OCI-LY3 (cell line): ENCODE results near the gene IL11.
"Not testable (repeated sequence)": the region's sequence is repeated elsewhere in the genome, so short reads cannot be mapped to it uniquely, and the experiment has no call there.

Experiments used
- H2AFZ ChIP-seq: fragments of 200-600, 300-600 bp; shearing (Covaris generic); 2 replicates; pipeline ENCODE4 v1.6.0; 2014; ENCODE audit warnings: antibody characterized with exemption, low read depth, low read length
- H3K27ac ChIP-seq: fragments of 200-600, 300-600 bp; sonication (generic); 2 replicates; pipeline ENCODE4 v1.5.1; 2014; ENCODE audit warnings: mild to moderate bottlenecking, low read length, moderate library complexity, mixed read lengths
- H3K27me3 ChIP-seq: fragments of 200-600, 300-600 bp; sonication (generic); 2 replicates; pipeline ENCODE4 v1.6.1; 2014; ENCODE audit warnings: low read depth, low read length, mixed read lengths
- H3K36me3 ChIP-seq: fragments of 200-600, 300-600 bp; sonication (generic); replicated peaks from 2 replicates; pipeline ENCODE3; 2014; ENCODE audit warnings: low read depth, low read length, mixed read lengths
- H3K4me1 ChIP-seq: fragments of 300-600, 200-600 bp; sonication (generic); 2 replicates; pipeline ENCODE4 v1.6.1; 2014; ENCODE audit warnings: low read length, mixed read lengths
- H3K4me2 ChIP-seq: fragments of 200-600, 300-600 bp; sonication (generic); 2 replicates; pipeline ENCODE4 v1.6.1; 2014; ENCODE audit warnings: low read length, mixed read lengths
- H3K4me3 ChIP-seq: fragments of 300-600, 200-600 bp; sonication (generic); 2 replicates; pipeline ENCODE4 v1.5.1; 2014; ENCODE audit warnings: antibody characterized with exemption, mild to moderate bottlenecking, low read length, moderate library complexity
- H3K79me2 ChIP-seq: fragments of 300-600, 200-600 bp; shearing (Covaris generic); 2 replicates; pipeline ENCODE4 v1.6.1; 2014; ENCODE audit warnings: mild to moderate bottlenecking, low read length, mixed read lengths
- H3K9ac ChIP-seq: fragments of 300-600, 200-600 bp; shearing (Covaris generic); 2 replicates; pipeline ENCODE4 v1.6.0; 2014; ENCODE audit warnings: mild to moderate bottlenecking, low read length, moderate library complexity
- H3K9me3 ChIP-seq: fragments of 200-600, 300-600 bp; shearing (Covaris generic); 2 replicates; pipeline ENCODE4 v1.6.1; 2014; ENCODE audit warnings: low read length, mixed read lengths; ENCODE audit not compliant: insufficient read depth
- H4K20me1 ChIP-seq: fragments of 200-600, 300-600 bp; sonication (generic); 2 replicates; pipeline ENCODE4 v1.6.1; 2016; ENCODE audit warnings: low read length, mixed read lengths; ENCODE audit not compliant: insufficient read depth
- CTCF ChIP-seq: fragments of 200-600, 300-600 bp; sonication (generic); IDR thresholded peaks from 2 replicates; pipeline ENCODE4 v1.5.1; 2014; ENCODE audit warnings: antibody characterized with exemption, low read length, low read depth
- EZH2phosphoT487 ChIP-seq: fragments of 200-600 bp; shearing (Covaris generic); IDR thresholded peaks from 2 replicates; pipeline ENCODE4 v1.6.1; 2018; ENCODE audit warnings: antibody characterized with exemption, mixed run types, low read depth

IL11 gene

GRCh38 chr19:55328774-55329318 is 41.4 kb downstream of the IL11 start:
- H2AFZ ChIP-seq, H3K9me3 ChIP-seq, H3K9ac ChIP-seq, H3K79me2 ChIP-seq, H3K4me2 ChIP-seq, H4K20me1 ChIP-seq, H3K27ac ChIP-seq, H3K27me3 ChIP-seq, H3K4me1 ChIP-seq, H3K4me3 ChIP-seq, H3K36me3 ChIP-seq: not testable (repeated sequence)

GRCh38 chr19:55325172-55325571 is 45.1 kb downstream of the IL11 start, which contains the start of gene TMEM150B:
Gene TMEM150B, minus strand, starts transcription at chr19:55325341. Its CDS starts 4,305 bp downstream, at chr19:55321036.
- H3K9me3 ChIP-seq, result no peaks in the 10 kb centered on the region
- peak within 1 kb of the TSS; percentile 67; the same call in 1 of the 2 replicates for H2AFZ ChIP-seq
- no peak within 1 kb of the TSS for H3K4me3 ChIP-seq
- TF ChIP-seq EZH2phosphoT487, result no peak
- no peak for TF ChIP-seq CTCF
- no peak within 1 kb of the TSS for H3K9ac ChIP-seq
- H4K20me1 ChIP-seq, result no peaks in the 10 kb centered on the region
- peaks cover 6% of the 10 kb centered on the region; the same call in 1 of the 2 replicates for H3K4me1 ChIP-seq
- no peaks in the 10 kb centered on the region for H3K79me2 ChIP-seq
- H3K27me3 ChIP-seq, result no peaks in the 10 kb centered on the region
- no peak within 1 kb of the TSS for H3K27ac ChIP-seq
- no peak within 1 kb of the TSS for H3K4me2 ChIP-seq
- H3K36me3 ChIP-seq, result no peaks in the 10 kb centered on the region

DNA sequence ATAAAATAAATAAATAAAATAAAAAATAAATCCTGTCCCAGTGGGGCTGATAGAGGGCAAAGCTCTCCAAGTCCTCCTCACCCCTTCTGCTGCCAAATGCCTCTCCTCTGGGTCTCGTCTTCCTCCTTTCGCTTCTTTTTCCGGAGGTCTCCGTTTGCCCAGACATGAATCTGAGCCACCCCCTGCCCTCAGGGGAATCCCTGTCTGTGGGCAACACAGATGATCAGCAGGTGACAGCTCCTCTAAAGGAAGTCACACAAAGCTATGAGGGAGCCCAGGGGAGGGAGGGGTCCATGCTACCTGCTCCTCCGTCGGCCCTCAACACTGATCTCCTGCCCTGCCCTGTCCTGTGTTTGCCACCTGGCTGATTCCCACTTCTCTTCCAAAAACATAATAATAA is 45.6 kb downstream of the IL11 start:
- H3K79me2 ChIP-seq, result no peaks in the 10 kb centered on the region
- no peak overlapping the region for H3K9ac ChIP-seq
- H2AFZ ChIP-seq, result no peak overlapping the region
- no peak overlapping the region for H3K27ac ChIP-seq
- no peaks in the 10 kb centered on the region for H3K9me3 ChIP-seq
- H3K4me3 ChIP-seq, result no peak overlapping the region
- peaks cover 6% of the 10 kb centered on the region; the same call in 1 of the 2 replicates for H3K4me1 ChIP-seq
- H3K4me2 ChIP-seq, result no peak overlapping the region
- no peaks in the 10 kb centered on the region for H3K36me3 ChIP-seq
- H3K27me3 ChIP-seq, result no peaks in the 10 kb centered on the region
- no peak for TF ChIP-seq CTCF
- TF ChIP-seq EZH2phosphoT487, result no peak
- no peaks in the 10 kb centered on the region for H4K20me1 ChIP-seq

DNA sequence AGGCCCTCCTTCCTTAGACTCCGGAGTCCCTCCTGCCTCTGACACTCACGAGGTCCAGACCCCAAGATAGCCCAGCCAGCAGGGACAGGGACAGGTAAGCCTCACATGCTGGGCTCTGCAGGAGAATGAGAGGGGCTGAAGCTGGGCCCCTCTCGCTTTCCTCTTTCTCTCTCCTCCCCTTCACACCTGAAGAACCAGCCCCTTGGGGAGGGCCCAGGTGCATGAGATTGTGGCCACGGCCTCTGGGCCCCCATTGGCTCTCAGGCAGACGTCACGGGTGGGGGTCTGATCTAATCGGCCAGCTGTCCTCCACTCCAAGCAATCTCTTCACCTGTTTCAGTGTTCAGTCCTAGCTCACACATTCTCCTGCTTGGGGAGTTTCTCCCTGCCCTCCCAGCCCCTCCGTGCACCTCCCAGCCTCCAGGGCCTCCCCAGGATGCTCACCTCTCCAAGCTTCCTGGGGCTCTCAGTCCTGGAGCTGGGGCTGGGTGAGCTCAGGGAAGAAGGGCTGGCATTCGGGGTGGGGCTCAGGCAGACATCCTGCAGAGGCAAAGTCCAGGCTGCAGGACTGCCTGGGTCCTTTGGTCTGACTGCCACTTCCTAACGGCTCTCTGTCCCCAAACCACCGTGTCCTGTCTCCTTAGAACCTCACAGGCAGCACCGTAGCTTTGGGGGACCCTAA is 47.9 kb downstream of the IL11 start:
- no peaks in the 10 kb centered on the region for H3K27me3 ChIP-seq
- no peaks in the 10 kb centered on the region for H4K20me1 ChIP-seq
- H2AFZ ChIP-seq, result no peak overlapping the region
- no peaks in the 10 kb centered on the region for H3K9me3 ChIP-seq
- H3K9ac ChIP-seq, result no peak overlapping the region
- peaks cover 6% of the 10 kb centered on the region; the same call in 1 of the 2 replicates for H3K4me1 ChIP-seq
- no peaks in the 10 kb centered on the region for H3K36me3 ChIP-seq
- H3K79me2 ChIP-seq, result no peaks in the 10 kb centered on the region
- H3K4me2 ChIP-seq, result no peak overlapping the region
- no peak overlapping the region for H3K4me3 ChIP-seq
- no peak overlapping the region for H3K27ac ChIP-seq
- TF ChIP-seq EZH2phosphoT487, result no peak

- Histone ChIP-seq H4K20me1 (no peaks in the 10 kb centered on the region), H3K9ac (no peak overlapping the region), H3K9me3 (no peaks in the 10 kb centered on the region), H3K4me3 (no peak overlapping the region), H3K27ac (no peak overlapping the region), H2AFZ (no peak overlapping the region), H3K4me2 (no peak overlapping the region), H3K4me1 (peaks cover 6% of the 10 kb centered on the region; the same call in 1 of the 2 replicates), H3K79me2 (no peaks in the 10 kb centered on the region), H3K36me3 (no peaks in the 10 kb centered on the region), H3K27me3 (no peaks in the 10 kb centered on the region)
- TF ChIP-seq EZH2phosphoT487 (no peak), CTCF (no peak)
Measured at GRCh38 chr19:55321466-55322137, 48.7 kb downstream of the IL11 start.
